NCI-H460 (cell line): Measurements from ENCODE around the gene CPSF2. TPM values are rescaled to one million over a fixed set of nuclear protein-coding genes. Genes with fewer than 3 reads are reported as not detected.
"Not testable (repeated sequence)": the region's sequence is repeated elsewhere in the genome, so short reads cannot be mapped to it uniquely, and the experiment has no call there.

Experiments used
- DNase-seq: peaks from one replicate; pipeline ENCODE4 v3.0.0-alpha.2; 2016; ENCODE audit warnings: low read depth; ENCODE audit errors: extremely low read depth
- total RNA-seq: library from RNA; depleted of rRNA; stranded (reverse); fragments of >200 nt; shearing (Covaris generic); gene quantifications from 2 replicates; pipeline ENCODE4 v1.2.3, GENCODE V29; 2014

CPSF2 gene
- total RNA-seq, 1 experiment from 2014 or later = 82.0 TPM

DNA sequence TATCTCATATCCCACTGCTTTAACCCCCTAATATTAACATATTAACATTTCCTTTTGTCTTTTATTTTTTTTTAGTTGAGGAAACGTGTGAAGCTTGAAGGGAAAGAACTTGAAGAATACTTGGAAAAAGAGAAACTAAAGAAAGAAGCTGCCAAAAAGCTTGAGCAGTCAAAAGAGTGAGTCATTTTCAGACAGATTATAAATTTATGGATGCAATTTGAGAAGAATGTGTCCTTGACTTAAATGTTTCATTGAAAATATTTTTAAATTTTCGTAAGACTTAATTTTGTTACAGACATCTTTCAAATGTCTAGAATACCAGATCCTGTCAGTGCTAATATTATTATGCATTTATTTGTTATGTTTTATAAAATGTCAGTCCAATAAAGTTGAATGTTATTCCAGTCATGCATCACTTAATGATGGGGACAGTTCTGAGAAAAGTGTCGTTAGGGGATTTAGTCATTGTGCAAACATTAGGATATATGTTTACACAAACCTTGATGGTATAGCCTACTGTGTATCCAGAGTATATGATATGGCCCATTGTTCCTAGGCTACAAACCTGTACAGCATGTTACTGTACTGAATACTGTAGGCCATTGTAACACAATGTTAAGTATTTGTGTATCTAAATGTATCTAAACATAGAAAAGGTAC is 32.6 kb downstream of the CPSF2 start:
- no peak for DNase-seq

DNA sequence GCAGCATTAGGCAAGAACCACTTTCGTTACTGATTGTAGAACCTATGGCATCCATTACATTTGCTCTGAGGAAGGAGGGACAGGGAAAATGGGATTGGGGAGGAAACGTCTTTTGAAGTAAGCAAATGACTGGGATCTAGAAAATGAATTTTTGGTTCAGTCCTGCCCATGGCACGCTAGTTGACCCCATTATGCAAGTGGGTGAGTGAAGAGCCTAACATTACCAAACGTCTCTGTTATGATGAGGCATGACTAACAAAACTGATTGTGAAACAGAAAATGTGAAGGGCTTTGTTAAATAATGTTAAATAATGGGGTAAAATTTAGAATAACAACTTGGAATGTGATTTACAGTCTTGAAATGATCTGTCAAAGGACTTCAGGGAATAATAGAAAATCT is 38.9 kb downstream of the CPSF2 start:
- DNase-seq = no peak

DNA sequence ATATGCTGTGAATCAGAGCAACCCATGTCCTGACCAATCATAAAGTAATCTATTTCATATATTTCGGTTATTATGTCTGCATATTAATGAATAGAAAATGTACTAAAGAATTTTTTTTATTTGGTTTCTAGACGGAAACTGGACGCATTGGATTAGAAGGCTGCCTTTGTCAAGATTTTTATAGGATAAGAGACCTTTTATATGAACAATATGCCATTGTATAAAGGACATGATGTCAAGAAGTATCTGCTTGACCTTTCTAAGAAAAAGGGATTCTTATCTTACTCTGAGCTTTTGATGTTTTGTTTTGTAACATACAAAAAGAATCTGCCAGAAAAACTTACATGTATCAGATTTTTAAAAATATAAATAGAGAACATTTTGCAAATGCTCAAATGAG is 39.8 kb downstream of the CPSF2 start:
- DNase-seq = no peak

DNA sequence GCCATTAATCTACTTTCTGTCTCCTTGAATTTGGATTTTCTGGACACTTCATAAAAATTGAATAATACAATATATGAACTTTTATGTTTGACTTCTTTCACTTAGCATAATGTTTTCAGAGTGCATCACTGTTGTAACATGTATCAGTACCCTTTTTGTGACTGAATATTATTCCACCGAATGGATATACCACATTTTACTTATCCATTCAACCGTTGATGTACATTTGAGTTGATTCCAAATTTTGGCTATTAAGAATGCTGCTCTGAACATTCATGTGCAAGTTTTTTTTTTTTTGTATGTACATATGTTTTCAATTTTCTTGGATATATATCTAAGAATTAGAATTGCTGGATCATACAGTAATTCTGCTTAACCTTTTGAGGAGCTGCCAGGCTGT is 43.2 kb downstream of the CPSF2 start:
- DNase-seq = no peak

DNA sequence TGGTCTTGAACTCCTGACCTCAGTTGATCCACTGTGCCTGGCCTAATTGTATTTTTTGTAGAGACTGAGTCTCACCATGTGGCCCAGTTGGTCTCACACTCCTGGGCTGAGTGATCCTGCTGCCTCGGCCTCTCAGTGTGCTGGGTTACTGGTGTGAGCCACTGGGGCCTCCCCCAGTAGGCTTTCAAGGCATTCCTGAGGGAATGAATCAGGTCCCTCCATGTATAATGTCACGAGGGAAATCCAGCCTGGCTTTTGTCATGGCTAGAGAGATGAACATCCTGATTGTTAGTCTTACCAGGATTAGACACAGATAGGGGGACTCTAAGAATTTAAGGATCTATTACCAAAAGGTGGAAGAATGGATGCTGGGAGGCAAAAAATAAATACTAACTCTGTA is 51.9 kb downstream of the CPSF2 start:
- DNase-seq = no peak

DNA sequence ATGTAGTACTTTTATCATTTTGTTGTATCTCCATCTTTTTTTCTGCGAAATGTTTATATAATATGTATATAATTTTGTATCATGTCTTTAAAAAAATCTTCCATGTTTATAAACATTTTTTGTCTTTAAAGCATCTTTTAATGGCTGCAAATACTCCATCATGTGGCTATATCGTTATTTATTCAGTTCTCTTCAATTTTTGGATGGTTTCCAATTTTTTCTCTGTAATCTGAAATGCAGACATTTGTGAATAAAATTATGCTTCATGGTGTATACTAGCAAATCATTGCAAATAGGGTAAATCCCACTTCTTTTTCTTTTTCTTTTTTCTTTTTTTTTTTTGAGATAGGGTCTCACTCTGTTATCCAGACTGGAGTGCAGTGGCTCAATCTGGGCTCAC is 54.0 kb downstream of the CPSF2 start:
- DNase-seq = no peak

DNA sequence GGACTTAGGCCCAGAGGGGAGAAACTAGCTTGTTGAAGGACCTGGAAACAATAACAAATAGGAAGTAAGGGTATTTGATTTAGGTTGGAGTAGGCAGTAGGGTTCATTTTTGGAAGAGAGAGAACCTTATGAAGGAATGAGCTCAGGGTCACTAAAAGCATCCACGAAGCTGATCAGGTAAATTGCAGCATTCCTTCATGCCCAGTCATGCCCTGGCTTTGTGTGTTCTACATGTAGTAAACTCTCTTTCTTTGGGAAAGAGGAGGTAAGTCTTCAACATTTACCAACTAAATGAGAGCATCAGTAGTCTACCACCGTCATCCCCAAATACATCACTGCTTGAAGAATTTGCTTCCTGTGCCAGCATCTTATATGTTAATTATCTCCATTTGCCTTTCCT is 54.7 kb downstream of the CPSF2 start:
- no peak for DNase-seq

DNA sequence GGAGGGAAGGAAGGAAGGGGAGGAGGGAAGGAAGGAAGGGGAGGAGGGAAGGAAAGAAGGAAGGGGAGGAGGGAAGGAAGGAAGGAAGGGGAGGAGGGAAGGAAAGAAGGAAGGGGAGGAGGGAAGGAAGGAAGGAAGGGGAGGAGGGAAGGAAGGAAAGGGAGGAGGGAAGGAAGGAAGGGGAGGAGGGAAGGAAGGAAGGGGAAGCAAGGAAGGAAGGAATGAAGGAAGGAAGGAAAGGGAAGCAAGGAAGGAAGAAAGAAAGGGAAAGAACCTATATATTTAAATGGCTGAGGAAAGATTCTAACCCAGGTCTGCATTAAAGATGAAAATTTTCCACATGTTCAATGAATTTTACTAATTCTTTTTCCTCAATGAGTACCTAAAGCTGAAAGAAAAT is 57.4 kb downstream of the CPSF2 start:
- DNase-seq = not testable (repeated sequence)

DNA sequence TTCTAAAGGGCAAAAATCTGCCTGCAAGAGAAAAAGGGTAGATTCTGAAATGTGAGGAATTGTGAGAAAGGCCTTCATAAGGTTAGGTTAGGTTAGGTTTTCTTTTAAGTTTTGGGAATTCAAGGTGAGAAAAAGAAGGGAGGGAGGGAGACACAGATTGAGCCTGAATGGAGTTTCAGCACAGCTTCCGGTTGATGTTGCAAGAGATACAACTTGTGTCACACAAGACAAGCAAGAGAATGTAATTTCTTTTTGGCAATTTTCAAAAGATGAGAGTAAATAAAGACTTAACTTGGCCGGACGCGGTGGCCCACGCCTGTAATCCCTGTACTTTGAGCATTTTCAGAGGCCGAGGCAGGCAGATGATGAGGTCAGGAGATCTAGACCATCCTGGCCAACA is 63.8 kb downstream of the CPSF2 start:
- no peak for DNase-seq

DNA sequence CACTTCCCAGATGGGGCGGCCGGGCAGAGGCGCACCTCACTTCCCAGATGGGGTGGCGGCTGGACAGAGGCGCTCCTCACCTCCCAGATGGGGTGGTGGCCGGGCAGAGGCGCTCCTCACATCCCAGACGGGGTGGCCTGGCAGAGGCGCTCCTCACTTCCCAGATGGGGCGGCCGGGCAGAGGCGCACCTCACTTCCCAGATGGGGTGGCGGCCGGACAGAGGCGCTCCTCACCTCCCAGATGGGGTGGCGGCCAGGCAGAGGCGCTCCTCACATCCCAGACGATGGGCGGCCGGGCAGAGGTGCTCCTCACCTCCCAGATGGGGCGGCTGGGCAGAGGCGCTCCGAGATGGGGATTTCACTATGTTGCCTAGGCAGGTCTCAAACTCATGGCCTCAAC is 65.8 kb downstream of the CPSF2 start:
- DNase-seq = not testable (repeated sequence)

DNA sequence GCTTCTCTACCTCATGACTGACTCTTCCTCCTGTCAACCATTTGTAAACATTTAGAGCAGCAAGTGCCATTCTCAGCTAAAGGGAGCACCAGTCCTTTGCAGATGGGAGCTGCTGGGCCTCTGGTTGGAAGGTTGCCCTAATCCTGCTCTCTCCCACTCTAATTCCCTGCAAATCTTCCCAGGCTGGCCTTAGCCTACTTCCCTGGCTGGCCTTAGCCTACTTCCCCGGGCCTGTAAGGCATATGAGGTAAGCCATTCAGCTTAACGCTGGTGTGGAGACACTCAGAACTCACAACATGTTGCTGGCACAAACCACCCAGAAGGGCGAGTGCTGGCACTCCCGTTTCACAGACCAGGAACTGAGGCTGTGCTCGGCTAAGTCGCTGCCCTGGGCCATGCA is 69.0 kb downstream of the CPSF2 start:
- no peak for DNase-seq

DNA sequence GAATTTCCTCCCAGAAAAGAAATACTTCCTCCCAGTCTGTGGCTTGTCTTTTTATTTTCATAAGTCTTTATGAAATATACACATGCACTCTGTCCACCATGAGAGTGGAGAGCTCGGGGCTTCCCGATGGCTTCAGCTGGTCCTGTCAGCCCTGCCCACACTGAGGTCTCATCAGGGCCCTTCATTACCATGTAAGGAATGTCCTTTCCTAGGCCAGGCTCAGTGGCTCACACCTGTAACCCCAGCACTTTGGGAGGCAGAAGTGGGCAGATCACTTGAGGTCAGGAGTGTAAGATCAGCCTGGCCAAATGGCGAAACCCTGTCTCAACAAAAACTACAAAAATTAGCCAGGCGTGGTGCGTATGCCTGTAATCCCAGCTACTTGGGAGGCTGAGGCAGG is 77.0 kb downstream of the CPSF2 start:
- no peak for DNase-seq

DNA sequence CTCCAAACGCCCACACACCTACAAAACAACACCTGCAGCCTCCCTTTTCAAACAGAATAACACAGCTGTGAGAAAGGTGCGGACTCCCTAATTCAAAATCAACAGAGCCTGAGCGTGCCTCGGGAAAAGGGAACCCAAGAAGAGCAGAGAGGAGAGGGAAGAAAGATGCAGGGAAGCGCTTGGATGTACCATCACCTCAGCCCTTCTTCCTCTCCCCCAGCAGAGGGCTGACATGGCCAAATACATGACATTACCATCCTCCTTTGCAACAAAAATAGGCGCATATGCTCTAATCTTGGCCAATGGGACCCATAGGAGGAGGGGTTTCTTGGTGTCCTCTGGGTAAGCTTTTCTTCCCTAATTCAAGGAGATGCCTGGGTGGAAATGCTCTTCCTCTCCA is 78.0 kb downstream of the CPSF2 start:
- no peak for DNase-seq

DNA sequence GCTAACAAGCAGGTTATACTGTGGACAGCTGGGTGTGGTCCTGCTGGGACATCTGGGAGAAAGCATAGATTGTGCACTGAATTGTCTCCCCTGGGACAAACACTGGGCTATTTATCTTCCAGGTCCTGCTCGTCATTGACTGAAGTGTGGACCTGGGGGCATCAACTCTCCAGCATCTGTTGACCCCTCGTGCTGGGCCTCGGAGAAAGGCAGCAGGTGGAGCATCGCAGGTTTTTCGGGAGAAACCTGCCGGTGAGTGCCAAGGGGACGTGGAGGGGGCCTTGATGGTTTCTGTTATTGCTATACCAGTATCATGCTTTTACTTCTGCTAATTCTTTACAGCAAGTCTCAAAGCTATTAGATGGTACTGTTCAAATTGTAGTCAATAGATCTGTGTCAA is 81.3 kb downstream of the CPSF2 start:
- no peak for DNase-seq

DNA sequence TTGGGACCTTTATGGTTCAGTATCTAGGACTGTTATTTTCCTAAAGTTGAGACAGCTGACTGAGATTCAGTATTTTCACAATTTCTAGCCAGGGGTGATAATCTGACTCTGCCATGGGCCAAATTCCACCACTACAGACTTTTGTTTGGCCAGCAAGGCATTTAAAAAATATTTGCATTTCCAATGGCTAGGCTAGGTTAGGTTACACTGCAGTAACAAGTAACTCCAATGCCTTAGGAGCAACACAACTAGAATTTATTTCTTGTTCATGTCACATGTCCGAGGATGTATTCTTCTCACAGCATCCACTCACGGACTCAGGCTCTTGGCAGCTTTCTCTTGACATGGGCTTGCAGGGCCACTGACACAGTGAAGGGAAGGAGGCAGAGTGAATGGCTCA is 83.0 kb downstream of the CPSF2 start:
- no peak for DNase-seq

DNA sequence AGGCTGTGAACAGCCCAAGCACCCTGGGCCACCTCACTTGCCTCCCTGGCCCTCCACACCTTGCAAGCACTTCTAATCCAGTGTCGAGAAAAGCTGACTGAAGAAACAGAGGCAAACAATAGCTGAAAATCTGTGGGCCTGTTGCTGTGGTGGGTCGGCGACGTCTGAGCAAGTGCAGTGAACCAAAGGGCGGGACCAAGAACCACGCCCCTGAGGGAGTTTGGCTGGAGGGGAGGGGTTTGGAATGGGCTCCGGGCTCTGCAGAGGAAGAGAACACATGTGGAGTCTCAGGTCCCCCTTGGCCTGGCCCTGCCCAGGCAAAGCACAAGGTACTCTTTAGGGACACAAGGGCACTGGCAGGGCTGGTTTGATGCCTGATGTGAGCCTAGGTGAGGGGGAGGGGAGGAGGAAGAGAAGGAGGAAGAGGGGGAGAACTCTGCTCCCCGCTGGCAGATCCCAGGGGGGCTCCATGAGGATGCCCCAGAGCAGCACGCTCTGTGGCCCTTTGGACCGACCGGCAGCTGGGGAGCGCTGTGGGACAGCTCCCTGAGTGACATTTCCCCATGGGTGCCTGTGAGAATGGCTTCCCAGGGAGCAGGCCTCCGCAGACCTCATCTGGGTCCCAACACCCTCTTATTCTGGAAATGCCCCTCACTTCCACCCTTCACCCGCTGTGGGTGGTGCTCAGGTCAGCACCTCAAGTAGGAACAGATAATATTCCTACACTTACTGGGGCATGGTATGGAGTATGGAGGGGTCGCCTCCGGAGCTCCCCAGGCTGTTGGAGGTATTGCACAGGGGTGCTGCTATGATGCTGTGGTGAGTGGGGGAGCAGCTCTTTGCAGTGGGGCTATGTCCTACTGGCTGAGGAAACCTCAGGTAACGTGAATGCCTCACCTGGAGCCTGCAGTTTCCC is 85.5 kb downstream of the CPSF2 start:
- no peak for DNase-seq

DNA sequence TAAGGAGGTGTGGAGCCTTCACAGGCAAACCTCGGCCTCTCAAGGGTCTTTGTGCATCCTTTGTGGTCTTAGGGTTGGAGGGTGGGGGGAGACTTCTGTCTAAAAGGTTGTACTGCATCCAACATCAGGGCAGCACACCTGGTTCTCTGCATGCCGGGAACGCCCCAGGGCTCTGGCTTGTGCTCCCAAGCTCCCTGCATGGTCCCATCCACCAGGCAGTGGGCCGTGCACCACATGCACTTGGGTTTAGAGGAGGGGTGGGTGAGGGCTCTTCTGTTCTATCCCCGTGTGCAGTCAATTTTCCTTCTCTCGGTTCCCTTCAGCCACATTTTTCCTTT is 86.1 kb downstream of the CPSF2 start:
- no peak for DNase-seq

DNA sequence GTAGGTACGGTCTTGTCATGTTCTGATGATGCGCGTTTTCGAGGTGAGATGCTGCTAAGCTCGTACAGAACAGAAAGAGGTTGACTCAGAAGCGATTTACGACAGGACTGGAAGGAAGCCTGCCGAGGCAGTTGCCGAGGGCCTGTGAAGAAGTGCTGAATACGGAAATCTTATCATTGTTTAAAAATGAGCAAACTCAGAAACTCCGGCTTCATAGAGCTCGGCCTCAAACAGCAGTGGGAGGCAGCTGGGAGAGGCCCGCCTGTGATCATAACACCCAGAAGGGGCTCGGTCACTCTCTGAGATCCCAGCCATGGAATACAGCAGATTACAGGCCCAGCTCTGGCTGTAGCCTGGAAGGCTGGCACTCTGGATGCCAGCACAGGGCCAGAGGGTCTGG is 87.4 kb downstream of the CPSF2 start:
- no peak for DNase-seq

DNA sequence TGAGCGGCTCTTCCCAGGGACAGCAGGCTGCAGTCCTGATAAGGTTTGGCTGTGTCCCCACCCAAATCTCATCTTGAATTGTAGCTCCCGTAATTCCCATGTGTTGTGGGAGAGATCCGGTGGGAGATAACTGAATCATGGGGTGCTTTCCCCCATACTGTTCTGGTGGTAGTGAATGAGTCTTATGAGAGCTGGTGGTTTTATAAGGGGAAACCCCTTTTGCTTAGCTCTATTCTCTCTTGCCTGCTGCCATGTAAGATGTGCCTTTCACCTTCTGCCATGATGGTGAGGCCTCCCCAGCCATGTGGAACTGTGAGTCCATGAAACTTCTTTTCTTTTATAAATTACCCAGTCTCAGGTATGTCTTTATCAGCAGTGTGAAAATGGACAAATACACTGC is 91.4 kb downstream of the CPSF2 start:
- not testable (repeated sequence) for DNase-seq

DNA sequence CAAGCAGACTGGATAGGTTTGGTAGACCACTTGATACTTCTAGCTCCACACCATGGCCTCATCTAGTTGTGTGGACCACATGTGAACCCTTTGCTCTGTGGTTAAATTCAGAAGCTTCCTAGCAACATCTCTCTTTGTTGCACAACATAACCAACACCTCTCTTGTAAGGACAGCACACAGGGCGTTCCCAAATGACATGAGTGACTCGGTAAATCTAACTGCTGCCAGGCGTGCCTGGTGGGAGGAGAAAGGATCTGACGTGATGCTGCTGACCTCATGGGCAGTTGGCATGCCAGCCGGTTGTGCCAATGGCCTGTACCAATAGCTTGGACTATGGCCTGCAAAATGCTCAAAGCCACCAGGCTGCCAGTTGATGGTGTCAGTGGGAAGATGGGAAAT is 93.8 kb downstream of the CPSF2 start:
- DNase-seq = peak; percentile 25

DNA sequence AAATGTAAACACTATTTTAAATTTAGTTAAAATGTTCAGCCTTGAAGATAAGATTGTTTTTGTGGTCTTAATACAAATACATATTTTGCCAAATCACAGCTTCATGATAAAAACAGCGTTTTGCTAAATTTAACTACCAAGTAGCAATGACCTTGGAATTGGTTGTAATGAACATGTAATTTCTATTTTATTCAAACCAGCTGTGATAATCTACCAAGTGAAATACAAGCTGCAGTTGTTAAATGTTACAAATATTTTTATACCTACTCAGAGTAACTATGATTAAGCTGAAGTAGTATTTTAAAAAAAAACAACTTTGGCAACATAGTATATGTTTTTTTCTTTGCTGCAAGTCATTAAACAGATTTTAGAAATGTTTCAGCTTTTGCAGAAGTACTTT is 96.2 kb downstream of the CPSF2 start:
- no peak for DNase-seq
